ENCODE data around the gene RUVBL1. TPM values are rescaled to one million over a fixed set of nuclear protein-coding genes. Genes with fewer than 3 reads are reported as not detected.

Gene RUVBL1
- total and polyA plus RNA-seq, 2 of the 4 experiments (the other 2 are of a cell fraction), result 68.7 to 83.3 TPM

DNA sequence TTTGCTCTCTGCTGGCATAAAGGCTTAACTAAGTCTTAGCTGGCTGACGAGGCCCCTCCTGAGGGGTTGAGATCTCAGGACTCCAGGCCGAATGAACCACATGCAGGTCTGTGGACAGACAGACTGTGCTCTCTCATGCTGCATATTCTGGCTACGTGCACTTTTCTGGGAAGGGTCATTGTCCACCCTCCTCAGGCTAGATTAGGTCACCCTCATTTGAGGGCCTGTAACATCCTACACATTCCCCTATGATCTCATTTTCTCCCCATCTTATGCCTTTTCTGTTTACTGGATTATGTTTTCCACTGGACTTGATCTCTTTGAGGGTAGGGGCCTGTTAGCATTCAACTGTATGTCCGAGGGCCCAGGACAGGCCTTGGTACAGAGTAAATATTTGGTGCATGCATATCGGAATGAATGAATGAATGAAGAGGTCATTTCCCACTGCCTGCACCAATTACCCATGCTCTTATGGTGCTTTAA is 43.4 kb upstream of the RUVBL1 start:
- Histone ChIP-seq H3K9me1 (ENCODE audit: insufficient read depth, low read length) (0 out of 2 replicates have a peak, but pooled peaks cover 2% of the 10 kb centered on the region), H3K4me2 (ENCODE audit: low read depth, low read length) (no peak overlapping the region), H3K23ac (ENCODE audit: low read depth, low read length) (no peak overlapping the region), H4K8ac (ENCODE audit: low read depth in 2 of 2, low read length in 2 of 2) (no peak overlapping the region), H2BK120ac (ENCODE audit: low read depth, low read length) (no peak overlapping the region), H3K27me3 (ENCODE audit: control insufficient read depth, insufficient read depth, low read length) (no peaks in the 10 kb centered on the region), H3K56ac (ENCODE audit: extremely low read depth, insufficient read depth, low read length) (no peak overlapping the region), H2AK9ac (replicated peaks; ENCODE audit: low read depth, low read length, poor library complexity) (no peak overlapping the region), H3K18ac (ENCODE audit: low read depth, low read length) (no peak overlapping the region), H3K4me1 (ENCODE audit: control insufficient read depth, insufficient read depth, low read length) (peaks cover 2% of the 10 kb centered on the region; the same call in 1 of the 2 replicates), H2BK15ac (ENCODE audit: low read depth, low read length) (no peak overlapping the region), H3K79me1 (ENCODE audit: low read depth in 1 of 2, low read length in 2 of 2) (peaks cover 3 to 19% of the 10 kb centered on the region in 2 experiments; a peak in 3 of 4 replicates), H2BK5ac (ENCODE audit: low read depth, low read length, poor library complexity, severe bottlenecking) (no peak overlapping the region), H2AK5ac (ENCODE audit: low read depth, low read length) (no peak overlapping the region), H2AFZ (replicated peaks; ENCODE audit: low read length, poor library complexity) (no peak overlapping the region), H4K5ac (ENCODE audit: low read depth, low read length) (no peak overlapping the region), H3K27ac (ENCODE audit: insufficient read depth, low read length) (no peak overlapping the region), H3K9me3 (ENCODE audit: control insufficient read depth, insufficient read depth, low read length) (no peaks in the 10 kb centered on the region), H3K9ac (ENCODE audit: low read depth, low read length) (no peak overlapping the region), H4K20me1 (ENCODE audit: insufficient read depth, low read length) (no peaks in the 10 kb centered on the region; the same call in 1 of the 2 replicates), H3K4me3 (ENCODE audit: insufficient read depth, low read depth, low read length) (no peak overlapping the region), H3K4ac (ENCODE audit: low read depth, low read length) (no peak overlapping the region), H4K91ac (ENCODE audit: insufficient read depth, low read depth, low read length) (no peak overlapping the region), H3K36me3 (ENCODE audit: control insufficient read depth, insufficient read depth, low read length) (no peaks in the 10 kb centered on the region), H2BK20ac (ENCODE audit: low read depth, low read length) (no peak overlapping the region), H3K14ac (replicated peaks; ENCODE audit: low read depth, low read length) (no peak overlapping the region)
- TF ChIP-seq RAD21 (IDR thresholded peaks at IDR 0.05; ENCODE audit: low read length), result no peak
- TF ChIP-seq SMC3 (IDR thresholded peaks at IDR 0.05; ENCODE audit: low read depth, low read length), result no peak
- no peak for TF ChIP-seq POLR2A (IDR thresholded peaks at IDR 0.05; ENCODE audit: low read depth, low read length)
- TF ChIP-seq MXI1 (IDR thresholded peaks at IDR 0.05; ENCODE audit: borderline replicate concordance, low read depth, low read length), result no peak
- TF ChIP-seq MAZ (IDR thresholded peaks at IDR 0.05; ENCODE audit: borderline replicate concordance, low read depth, low read length), result no peak
- TF ChIP-seq RCOR1 (IDR thresholded peaks at IDR 0.05; ENCODE audit: insufficient replicate concordance, low read length), result no peak
- TF ChIP-seq RFX5 (IDR thresholded peaks at IDR 0.05; ENCODE audit: low read depth, low read length), result no peak
- TF ChIP-seq, protein P1, sequence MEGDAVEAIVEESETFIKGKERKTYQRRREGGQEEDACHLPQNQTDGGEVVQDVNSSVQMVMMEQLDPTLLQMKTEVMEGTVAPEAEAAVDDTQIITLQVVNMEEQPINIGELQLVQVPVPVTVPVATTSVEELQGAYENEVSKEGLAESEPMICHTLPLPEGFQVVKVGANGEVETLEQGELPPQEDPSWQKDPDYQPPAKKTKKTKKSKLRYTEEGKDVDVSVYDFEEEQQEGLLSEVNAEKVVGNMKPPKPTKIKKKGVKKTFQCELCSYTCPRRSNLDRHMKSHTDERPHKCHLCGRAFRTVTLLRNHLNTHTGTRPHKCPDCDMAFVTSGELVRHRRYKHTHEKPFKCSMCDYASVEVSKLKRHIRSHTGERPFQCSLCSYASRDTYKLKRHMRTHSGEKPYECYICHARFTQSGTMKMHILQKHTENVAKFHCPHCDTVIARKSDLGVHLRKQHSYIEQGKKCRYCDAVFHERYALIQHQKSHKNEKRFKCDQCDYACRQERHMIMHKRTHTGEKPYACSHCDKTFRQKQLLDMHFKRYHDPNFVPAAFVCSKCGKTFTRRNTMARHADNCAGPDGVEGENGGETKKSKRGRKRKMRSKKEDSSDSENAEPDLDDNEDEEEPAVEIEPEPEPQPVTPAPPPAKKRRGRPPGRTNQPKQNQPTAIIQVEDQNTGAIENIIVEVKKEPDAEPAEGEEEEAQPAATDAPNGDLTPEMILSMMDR (conservative IDR thresholded peaks at IDR 0.05; ENCODE audit: low read depth, low read length), result no peak
- TF ChIP-seq FOS (IDR thresholded peaks at IDR 0.05; ENCODE audit: low read depth, low read length), result no peak
- TF ChIP-seq BHLHE40 (IDR thresholded peaks at IDR 0.05; ENCODE audit: low read depth, low read length), result no peak
- TF ChIP-seq MAFK (IDR thresholded peaks at IDR 0.05; ENCODE audit: low read depth, low read length), result no peak
- TF ChIP-seq, protein P2, sequence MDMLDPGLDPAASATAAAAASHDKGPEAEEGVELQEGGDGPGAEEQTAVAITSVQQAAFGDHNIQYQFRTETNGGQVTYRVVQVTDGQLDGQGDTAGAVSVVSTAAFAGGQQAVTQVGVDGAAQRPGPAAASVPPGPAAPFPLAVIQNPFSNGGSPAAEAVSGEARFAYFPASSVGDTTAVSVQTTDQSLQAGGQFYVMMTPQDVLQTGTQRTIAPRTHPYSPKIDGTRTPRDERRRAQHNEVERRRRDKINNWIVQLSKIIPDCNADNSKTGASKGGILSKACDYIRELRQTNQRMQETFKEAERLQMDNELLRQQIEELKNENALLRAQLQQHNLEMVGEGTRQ (IDR thresholded peaks at IDR 0.05; ENCODE audit: low read depth, low read length), result no peak
- no peak for TF ChIP-seq CEBPB (IDR thresholded peaks at IDR 0.05; ENCODE audit: low read depth, low read length)
- TF ChIP-seq, protein P3, sequence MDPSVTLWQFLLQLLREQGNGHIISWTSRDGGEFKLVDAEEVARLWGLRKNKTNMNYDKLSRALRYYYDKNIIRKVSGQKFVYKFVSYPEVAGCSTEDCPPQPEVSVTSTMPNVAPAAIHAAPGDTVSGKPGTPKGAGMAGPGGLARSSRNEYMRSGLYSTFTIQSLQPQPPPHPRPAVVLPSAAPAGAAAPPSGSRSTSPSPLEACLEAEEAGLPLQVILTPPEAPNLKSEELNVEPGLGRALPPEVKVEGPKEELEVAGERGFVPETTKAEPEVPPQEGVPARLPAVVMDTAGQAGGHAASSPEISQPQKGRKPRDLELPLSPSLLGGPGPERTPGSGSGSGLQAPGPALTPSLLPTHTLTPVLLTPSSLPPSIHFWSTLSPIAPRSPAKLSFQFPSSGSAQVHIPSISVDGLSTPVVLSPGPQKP (IDR thresholded peaks at IDR 0.05; ENCODE audit: borderline replicate concordance, low read depth, low read length), result no peak
- TF ChIP-seq CHD1 (IDR thresholded peaks at IDR 0.05; ENCODE audit: low read depth, low read length), result no peak
- intact Hi-C loops (cut with micrococcal nuclease) (no loop called here), dilution Hi-C loops (cut with HindIII; ENCODE audit: low sequenced_read_pairs, unreplicated experiment) (no loop called here), in situ Hi-C loops (cut with MboI; ENCODE audit: low sequenced_read_pairs) (no loop called here)
- ChIA-PET CTCF (interaction anchor here (0.9 kb wide), 1 partner anchor 330 kb away, joined by 3 read pairs; no protein-coding TSS in a partner anchor), POLR2A (ENCODE audit: unreplicated experiment) (no interaction called here)
- BruUV-seq (replicated peaks), result no TSS peak
- ATAC-seq (ENCODE audit: low read depth), result no peak
- no peak for DNase-seq
- WGBS, 2 experiments (ENCODE audit: extremely low coverage in 2 of 2, insufficient read length in 1 of 2), result 100% methylated on average over 2 of the region's 5 CpGs; no CpG with 5 or more reads in 1 of the 2 experiments

All from IMR-90 (cell line).